Vagina (tissue), 2 donors: ENCODE results near the gene FRS3.

Experiments used
- CTCF ChIP-seq, 3 experiments: fragments of 450-650 bp in 2 of 3; fragments of 200-600 bp in 1 of 3; sonication (generic) in 1 of 3; IDR thresholded peaks; one replicate each; pipeline ENCODE4 v1.5.1; 2017 to 2019; ENCODE audit warnings: antibody characterized with exemption in 3 of 3, mild to moderate bottlenecking in 2 of 3, moderate library complexity in 2 of 3
- POLR2A ChIP-seq, 2 donors: fragments of 450-650 bp; IDR thresholded peaks; one replicate each; pipeline ENCODE4 v1.6.1; 2017; ENCODE audit warnings: antibody characterized with exemption in 2 of 2, mild to moderate bottlenecking in 2 of 2, moderate library complexity in 2 of 2
- POLR2AphosphoS5 ChIP-seq, 2 donors: sonication (generic); formaldehyde crosslinking; IDR thresholded peaks; one replicate each; pipeline ENCODE4 v1.9.0; 2017; ENCODE audit warnings: antibody characterized with exemption in 2 of 2, mild to moderate bottlenecking in 2 of 2, low read depth in 1 of 2; ENCODE audit not compliant: insufficient read depth in 1 of 2

- TF ChIP-seq CTCF (IDR thresholded peaks at IDR 0.05) (no peak), POLR2A (IDR thresholded peaks at IDR 0.05) (no peak), POLR2AphosphoS5 (IDR thresholded peaks at IDR 0.05; ENCODE audit: insufficient read depth in 1 of 2, low read depth in 1 of 2) (no peak)
Measured at GRCh38 chr6:41727705-41728072, 52.0 kb downstream of the FRS3 start.
